CD4-positive, CD25-positive, alpha-beta regulatory T cell (primary cell): ENCODE measurements around the gene ZAP70. TPM values are rescaled to one million over a fixed set of nuclear protein-coding genes. Genes with fewer than 3 reads are reported as not detected.

Experiments
- ATAC-seq, 2 donors: fragments of 150-1000 bp; cut with Tn5 transposase; one replicate each; pipeline ENCODE4 v1.10.0; 2021; ENCODE audit warnings: low read depth in 2 of 2, moderate number of reproducible peaks in 2 of 2, moderate library complexity in 1 of 2
- DNase-seq, 3 donors: peaks; one replicate each; pipeline versions ENCODE4 v3.0.0 to v3.0.0-alpha.2; 2012 to 2022; ENCODE audit warnings: mixed read lengths in 1 of 3
- H3K27ac ChIP-seq: one replicate; pipeline ENCODE4 v1.7.0; 2013; ENCODE audit warnings: mild to moderate bottlenecking, low read length; ENCODE audit not compliant: insufficient read depth, poor library complexity, severe bottlenecking
- H3K27me3 ChIP-seq: one replicate; pipeline ENCODE4 v1.7.0; 2013; ENCODE audit warnings: low read length; ENCODE audit not compliant: control insufficient read depth, insufficient read depth
- H3K36me3 ChIP-seq: one replicate; pipeline ENCODE4 v1.7.0; 2013; ENCODE audit warnings: mild to moderate bottlenecking, low read length, moderate library complexity; ENCODE audit not compliant: control insufficient read depth, insufficient read depth
- H3K4me1 ChIP-seq: 2 replicates; pipeline ENCODE4 v1.7.0; 2013; ENCODE audit warnings: mild to moderate bottlenecking, low read length; ENCODE audit not compliant: insufficient read depth, control insufficient read depth, poor library complexity, severe bottlenecking
- H3K4me3 ChIP-seq: one replicate; pipeline ENCODE4 v1.7.0; 2013; ENCODE audit warnings: low read depth, mild to moderate bottlenecking, low read length, moderate library complexity
- H3K9me3 ChIP-seq, 2 experiments: 1 replicate in 1 of 2; 2 replicates in 1 of 2; pipeline ENCODE4 v1.7.0; 2013; ENCODE audit warnings: low read length in 2 of 2, mild to moderate bottlenecking in 1 of 2, moderate library complexity in 1 of 2; ENCODE audit not compliant: control insufficient read depth in 2 of 2
- H3K27ac Mint-ChIP-seq, 3 donors: one replicate each; pipeline ENCODE4 v1.8.0; 2020 to 2022; ENCODE audit warnings: mild to moderate bottlenecking in 3 of 3, mixed read lengths in 3 of 3, moderate library complexity in 2 of 3
- H3K27me3 Mint-ChIP-seq: one replicate; pipeline ENCODE4 v1.8.0; 2022; ENCODE audit warnings: mild to moderate bottlenecking, mixed read lengths
- H3K36me3 Mint-ChIP-seq: one replicate; pipeline ENCODE4 v1.8.0; 2020; ENCODE audit warnings: mixed read lengths
- H3K4me1 Mint-ChIP-seq, 4 donors: one replicate each; pipeline ENCODE4 v1.8.0; 2020 to 2022; ENCODE audit warnings: mixed read lengths in 4 of 4, mild to moderate bottlenecking in 1 of 4
- H3K4me3 Mint-ChIP-seq, 4 donors: one replicate each; pipeline ENCODE4 v1.8.0; 2020 to 2022; ENCODE audit warnings: mild to moderate bottlenecking in 4 of 4, mixed read lengths in 4 of 4, moderate library complexity in 3 of 4
- H3K9me3 Mint-ChIP-seq, 7 donors: one replicate each; pipeline ENCODE4 v1.8.0; 2020 to 2022; ENCODE audit warnings: mixed read lengths in 7 of 7, mild to moderate bottlenecking in 3 of 7, moderate library complexity in 2 of 7
- polyA plus RNA-seq, 4 donors: library from polyadenylated mRNA; unstranded; fragments of 300-500 nt; fragmentation: Illumina TruSeq; gene quantifications; one replicate each; pipeline ENCODE4 v1.2.3, GENCODE V29; 2021
- total RNA-seq: library from RNA; stranded (reverse); gene quantifications from one replicate; pipeline ENCODE4 v1.2.3, GENCODE V29; 2022

The ZAP70 gene
- total and polyA plus RNA-seq, 5 donors from 2014 or later, result 104 to 431 (median 133) TPM

DNA sequence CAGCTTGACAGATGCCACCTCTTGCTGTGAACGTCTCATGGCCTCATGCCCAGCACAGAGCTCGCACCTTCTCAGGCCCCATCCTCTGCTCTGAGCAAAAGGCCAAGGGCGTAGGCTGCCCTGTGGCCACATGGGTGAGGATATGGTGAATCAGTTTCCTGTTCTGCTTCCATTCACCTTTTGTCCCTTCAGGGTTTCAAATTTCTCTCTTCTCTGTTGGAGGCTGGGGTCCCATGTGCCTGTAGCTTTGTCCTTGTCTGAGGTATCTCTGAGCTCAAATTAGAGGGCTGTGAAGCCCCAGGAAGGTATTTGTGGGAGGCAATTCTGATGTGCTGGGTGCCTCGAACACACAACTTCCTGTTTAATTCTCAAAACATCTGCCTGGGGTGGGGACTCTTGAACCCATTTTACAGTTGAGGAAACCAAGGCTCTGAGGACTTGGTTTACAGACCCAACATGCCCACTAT is 29.0 kb downstream of the ZAP70 start:
- Mint-ChIP-seq H3K36me3 (peaks cover 32% of the 10 kb centered on the region), H3K27ac (peak overlapping the region; percentile 58 to 89 (median 89)), H3K4me3 (peak overlapping the region in 3 of 4 donors; percentile 4 to 67 (median 66)), H3K4me1 (peaks cover 44 to 72% (median 56%) of the 10 kb centered on the region in 4 donors), H3K27me3 (no peaks in the 10 kb centered on the region), H3K9me3 (no peaks in the 10 kb centered on the region)
- no peaks in the 10 kb centered on the region for H3K9me3 ChIP-seq
- peaks cover 17% of the 10 kb centered on the region for H3K36me3 ChIP-seq
- peak; percentile 21 to 36 for ATAC-seq
- no peaks in the 10 kb centered on the region for H3K27me3 ChIP-seq
- peak overlapping the region; percentile 53 for H3K27ac ChIP-seq
- peak in 1 of 3 donors; percentile 54 for DNase-seq
- H3K4me3 ChIP-seq, result no peak overlapping the region
- H3K4me1 ChIP-seq, result peaks cover 36% of the 10 kb centered on the region

DNA sequence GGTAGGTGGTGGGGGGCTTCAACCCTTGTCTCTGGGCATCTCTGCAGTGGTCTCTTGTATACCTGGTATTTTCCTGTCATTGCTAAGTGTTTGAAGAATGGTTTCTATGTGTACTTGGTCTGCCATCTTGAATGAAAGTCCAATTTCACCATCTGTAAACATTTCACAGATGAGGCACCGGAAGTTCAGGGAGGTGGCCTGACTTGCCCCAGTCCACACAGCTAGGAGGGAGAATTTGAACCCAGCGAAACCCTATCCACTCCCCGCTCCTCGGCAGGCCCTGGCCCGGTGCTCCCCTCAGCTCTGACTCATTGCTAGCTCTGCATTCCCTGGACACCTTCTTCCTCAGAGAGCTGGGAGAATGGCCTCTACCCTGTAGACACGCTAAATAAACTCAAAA is 30.5 kb downstream of the ZAP70 start:
- H3K4me1 ChIP-seq, result peaks cover 41% of the 10 kb centered on the region
- no peak for ATAC-seq
- peak overlapping the region in 3 of 4 donors; percentile 6 to 36 (median 20) for H3K4me3 Mint-ChIP-seq

DNA sequence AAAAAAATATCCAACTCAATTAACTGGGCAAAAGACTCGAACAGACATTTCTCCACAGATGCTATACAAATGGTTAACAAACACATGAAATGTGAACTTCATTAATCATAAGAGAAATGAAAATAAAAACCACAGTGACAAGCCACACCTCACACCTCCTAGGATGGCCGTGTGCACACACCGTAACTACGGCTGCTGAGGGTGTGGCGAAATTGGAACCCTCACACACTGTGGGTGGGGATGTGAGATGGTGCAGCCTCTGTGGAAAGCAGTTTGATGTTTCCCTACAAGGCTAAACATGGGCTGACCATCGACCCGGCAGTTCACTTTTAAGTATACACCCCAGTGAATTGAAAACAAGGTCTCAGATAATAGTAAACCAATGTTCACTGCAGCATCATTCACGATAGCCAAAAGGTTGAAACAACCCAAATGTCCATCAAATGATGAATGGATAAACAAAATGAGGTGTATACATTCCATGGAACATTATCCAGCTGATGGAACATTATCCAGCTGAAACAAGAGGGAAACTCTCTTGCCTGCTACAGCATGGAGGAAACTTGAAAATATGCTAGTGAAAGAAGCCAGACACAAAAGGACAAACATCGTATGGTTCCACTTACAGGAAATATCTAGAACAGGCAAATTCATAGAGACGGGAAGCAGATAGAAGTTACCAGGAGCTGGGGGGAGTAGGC is 32.2 kb downstream of the ZAP70 start:
- Histone ChIP-seq H3K36me3 (peaks cover 4% of the 10 kb centered on the region), H3K4me3 (peak overlapping the region; percentile 66), H3K9me3 (no peaks in the 10 kb centered on the region), H3K27me3 (no peaks in the 10 kb centered on the region), H3K27ac (peak overlapping the region; percentile 34), H3K4me1 (peaks cover 41% of the 10 kb centered on the region)
- Mint-ChIP-seq H3K4me1 (peaks cover 42 to 72% (median 58%) of the 10 kb centered on the region in 4 donors), H3K27me3 (no peaks in the 10 kb centered on the region), H3K36me3 (peaks cover 14% of the 10 kb centered on the region), H3K4me3 (peak overlapping the region; percentile 48 to 79 (median 64)), H3K27ac (peak overlapping the region; percentile 50 to 77 (median 61)), H3K9me3 (peaks cover 0 to 3% (median 0%) of the 10 kb centered on the region in 7 donors)
- peak; percentile 69 to 70 for ATAC-seq
- DNase-seq, result peak in 1 of 3 donors; percentile 76

More for the DNA sequence above, 30.5 kb downstream of the ZAP70 start:
- Mint-ChIP-seq H3K27me3 (no peaks in the 10 kb centered on the region), H3K4me1 (peaks cover 47 to 76% (median 59%) of the 10 kb centered on the region in 4 donors), H3K9me3 (peaks cover 0 to 3% (median 0%) of the 10 kb centered on the region in 7 donors), H3K36me3 (peaks cover 21% of the 10 kb centered on the region), H3K27ac (peak overlapping the region in 2 of 3 donors; percentile 87 to 89)
- no peaks in the 10 kb centered on the region for H3K9me3 ChIP-seq
- no peak overlapping the region for H3K4me3 ChIP-seq
- no peaks in the 10 kb centered on the region for H3K27me3 ChIP-seq
- peak overlapping the region; percentile 58 for H3K27ac ChIP-seq
- DNase-seq, result no peak
- H3K36me3 ChIP-seq, result peaks cover 2% of the 10 kb centered on the region

GRCh38 chr2:97747285-97747684 is 33.9 kb downstream of the ZAP70 start:
- Mint-ChIP-seq H3K9me3 (peaks cover 0 to 3% (median 0%) of the 10 kb centered on the region in 7 donors), H3K4me1 (peaks cover 34 to 57% (median 51%) of the 10 kb centered on the region in 4 donors), H3K27me3 (no peaks in the 10 kb centered on the region), H3K27ac (peak overlapping the region; percentile 8 to 85 (median 48)), H3K4me3 (no peak overlapping the region), H3K36me3 (peaks cover 13% of the 10 kb centered on the region)
- H3K4me1 ChIP-seq, result peaks cover 27% of the 10 kb centered on the region
- H3K4me3 ChIP-seq, result no peak overlapping the region
- no peak for DNase-seq
- H3K9me3 ChIP-seq, result no peaks in the 10 kb centered on the region
- no peak overlapping the region for H3K27ac ChIP-seq
- H3K36me3 ChIP-seq, result peaks cover 6% of the 10 kb centered on the region
- no peaks in the 10 kb centered on the region for H3K27me3 ChIP-seq
- ATAC-seq, result no peak

DNA sequence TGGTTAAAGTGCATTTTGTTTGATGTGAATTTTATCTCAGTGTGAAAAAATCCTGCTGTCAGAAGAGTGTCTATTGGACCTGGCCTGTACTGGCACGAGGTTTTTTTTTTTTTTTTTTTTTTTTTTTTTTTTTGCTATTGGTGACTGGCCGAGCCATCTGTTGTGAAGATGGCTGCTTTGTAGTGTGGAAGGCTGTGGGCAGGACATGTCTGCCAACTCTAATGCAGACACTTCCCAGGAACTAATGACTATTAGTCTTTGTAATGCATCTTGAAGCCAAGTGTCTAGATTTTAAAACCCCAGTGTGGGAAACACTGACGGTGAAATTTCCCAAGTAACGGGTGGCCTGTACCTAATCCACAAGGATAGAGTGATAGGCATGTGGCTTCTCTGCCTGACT is 34.3 kb downstream of the ZAP70 start:
- Histone ChIP-seq H3K27me3 (no peaks in the 10 kb centered on the region), H3K4me3 (no peak overlapping the region), H3K4me1 (peaks cover 23% of the 10 kb centered on the region), H3K27ac (no peak overlapping the region), H3K9me3 (no peaks in the 10 kb centered on the region), H3K36me3 (peaks cover 6% of the 10 kb centered on the region)
- Mint-ChIP-seq H3K27ac (peak overlapping the region in 2 of 3 donors; percentile 48 to 85), H3K27me3 (no peaks in the 10 kb centered on the region), H3K36me3 (peaks cover 13% of the 10 kb centered on the region), H3K4me1 (peaks cover 29 to 52% (median 47%) of the 10 kb centered on the region in 4 donors), H3K4me3 (no peak overlapping the region), H3K9me3 (peaks cover 0 to 3% (median 0%) of the 10 kb centered on the region in 7 donors)
- ATAC-seq (no peak), DNase-seq (no peak)

DNA sequence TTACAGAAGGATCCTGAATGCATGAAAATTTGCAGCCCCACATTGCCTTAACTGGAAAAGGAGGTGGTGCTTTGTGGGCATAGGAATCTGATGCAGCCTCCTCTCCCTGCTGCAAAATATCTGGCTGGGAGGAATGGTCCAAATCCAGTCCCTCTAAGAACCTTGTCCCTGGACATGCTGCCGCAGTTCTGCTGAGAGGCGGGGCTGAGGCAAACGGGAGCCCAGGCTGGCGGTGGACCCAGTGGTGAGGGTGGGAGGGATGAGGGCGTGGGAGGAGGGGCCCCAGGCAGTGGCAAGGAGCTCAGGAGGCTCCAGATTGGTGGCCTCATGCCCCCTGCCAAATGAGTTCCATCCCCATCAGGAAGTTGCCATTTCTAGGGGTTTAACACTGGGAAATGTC is 36.2 kb downstream of the ZAP70 start:
- peaks cover 9% of the 10 kb centered on the region for H3K36me3 Mint-ChIP-seq
- H3K4me3 ChIP-seq, result no peak overlapping the region
- peaks cover 15 to 34% (median 31%) of the 10 kb centered on the region in 4 donors for H3K4me1 Mint-ChIP-seq
- H3K27ac ChIP-seq, result no peak overlapping the region
- no peaks in the 10 kb centered on the region for H3K27me3 ChIP-seq
- H3K4me1 ChIP-seq, result peaks cover 19% of the 10 kb centered on the region
- no peak for DNase-seq
- no peaks in the 10 kb centered on the region for H3K9me3 ChIP-seq
- no peak for ATAC-seq
- H3K4me3 Mint-ChIP-seq, result no peak overlapping the region
- no peaks in the 10 kb centered on the region for H3K27me3 Mint-ChIP-seq
- peaks cover 8% of the 10 kb centered on the region for H3K36me3 ChIP-seq
- no peak overlapping the region for H3K27ac Mint-ChIP-seq
- peaks cover 0 to 3% (median 0%) of the 10 kb centered on the region in 7 donors for H3K9me3 Mint-ChIP-seq

DNA sequence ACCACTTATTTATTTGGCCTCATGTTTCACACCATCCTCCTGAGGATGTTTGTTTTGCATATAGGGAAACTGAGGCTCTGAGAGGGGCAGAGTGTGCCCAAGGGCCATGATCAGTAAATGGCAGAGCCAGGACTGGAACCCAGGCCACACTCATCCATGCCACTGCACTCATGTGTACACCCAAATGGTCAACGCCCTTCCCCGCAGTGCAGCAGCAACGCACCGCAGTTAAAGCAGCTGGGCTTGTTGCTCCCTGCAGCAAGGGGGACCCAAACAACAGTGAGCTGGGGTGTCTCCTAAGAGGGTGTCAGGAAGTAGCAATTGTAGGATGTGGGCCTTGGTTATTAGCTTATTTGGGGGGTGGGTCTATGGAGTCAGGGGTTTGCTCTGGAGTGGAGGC is 36.6 kb downstream of the ZAP70 start:
- Histone ChIP-seq H3K27ac (no peak overlapping the region), H3K4me1 (peaks cover 17% of the 10 kb centered on the region), H3K27me3 (no peaks in the 10 kb centered on the region), H3K36me3 (peaks cover 9% of the 10 kb centered on the region), H3K9me3 (no peaks in the 10 kb centered on the region), H3K4me3 (no peak overlapping the region)
- ATAC-seq (no peak), DNase-seq (no peak)
- Mint-ChIP-seq H3K27ac (peak overlapping the region in 1 of 3 donors; percentile 38), H3K27me3 (no peaks in the 10 kb centered on the region), H3K9me3 (peaks cover 0 to 3% (median 0%) of the 10 kb centered on the region in 7 donors), H3K4me3 (no peak overlapping the region), H3K36me3 (peaks cover 9% of the 10 kb centered on the region), H3K4me1 (peaks cover 15 to 33% (median 30%) of the 10 kb centered on the region in 4 donors)
